Gastrocnemius medialis (tissue), 4 donors: Measurements from ENCODE around the gene LGALS4. TPM values are rescaled to one million over a fixed set of nuclear protein-coding genes. Genes with fewer than 3 reads are reported as not detected.
"Not testable (repeated sequence)": the region's sequence is repeated elsewhere in the genome, so short reads cannot be mapped to it uniquely, and the experiment has no call there.

Experiments used
- ATAC-seq, 2 donors: fragments of 150-250 bp; one replicate each; pipeline ENCODE4 v1.9.1; 2016
- DNase-seq, 2 donors: peaks; one replicate each; pipeline ENCODE4 v3.0.0-alpha.2; 2019
- H3K27ac ChIP-seq, 4 donors: fragments of 200-600 bp; sonication (generic); 1 replicate in 1 of 4; 2 replicates in 3 of 4; pipeline ENCODE4 v1.5.1; 2016 to 2018; ENCODE audit warnings: mild to moderate bottlenecking in 2 of 4, moderate library complexity in 1 of 4
- H3K27me3 ChIP-seq, 3 donors: fragments of 200-600 bp; sonication (generic) in 2 of 3; 1 replicate in 1 of 3; 2 replicates in 2 of 3; pipeline versions ENCODE4 v1.5.1 to v1.6.0; 2016 to 2019; ENCODE audit warnings: mild to moderate bottlenecking in 1 of 3, moderate library complexity in 1 of 3
- H3K36me3 ChIP-seq, 2 donors: fragments of 200-600 bp; sonication (generic) in 1 of 2; one replicate each; pipeline ENCODE4 v1.5.1; 2017 to 2018
- H3K4me1 ChIP-seq, 2 donors: fragments of 200-600 bp; sonication (generic) in 1 of 2; one replicate each; pipeline ENCODE4 v1.5.1; 2016 to 2017; ENCODE audit warnings: mild to moderate bottlenecking in 2 of 2
- H3K4me3 ChIP-seq, 4 donors: fragments of 200-600 bp; sonication (generic) in 3 of 4; 1 replicate in 1 of 4; 2 replicates in 3 of 4; pipeline ENCODE4 v1.5.1; 2016 to 2019; ENCODE audit warnings: mild to moderate bottlenecking in 2 of 4
- H3K9me3 ChIP-seq, 3 donors: fragments of 200-600 bp; sonication (generic) in 2 of 3; 1 replicate in 1 of 3; 2 replicates in 2 of 3; pipeline ENCODE4 v1.5.1; 2016 to 2019
- POLR2A ChIP-seq, 2 donors: fragments of 450-650 bp; IDR thresholded peaks; one replicate each; pipeline ENCODE4 v1.6.1; 2017; ENCODE audit warnings: antibody characterized with exemption in 2 of 2, mild to moderate bottlenecking in 2 of 2, moderate library complexity in 2 of 2
- in situ Hi-C, 4 donors: fragments of 200-750 bp; cut with MboI; loops; one replicate each; pipeline versions ENCODE4 v1.15.0 to v1.8.0; 2017; ENCODE audit warnings: low sequenced_read_pairs in 4 of 4
- intact Hi-C: fragments of 100-400 bp; cut with DNase I; formaldehyde crosslinking; loops from one replicate; pipeline ENCODE4 v1.15.1; 2023; ENCODE audit warnings: low total_unique reads
- total RNA-seq, 4 donors: library from RNA; depleted of rRNA; stranded (reverse); fragments of >200 nt; gene quantifications; one replicate each; pipeline versions ENCODE4 v1.1.0 to v1.2.3, GENCODE V29; 2016
- TF ChIP-seq, protein P1 (sequence below), 5 experiments: fragments of 450-650 bp in 3 of 5; fragments of 200-600 bp in 2 of 5; sonication (generic) in 2 of 5; IDR thresholded peaks in 4 of 5; conservative IDR thresholded peaks in 1 of 5; 1 replicate in 4 of 5; 2 replicates in 1 of 5; pipeline ENCODE4 v1.5.1; 2016 to 2019; ENCODE audit warnings: antibody characterized with exemption in 5 of 5, mild to moderate bottlenecking in 3 of 5, moderate library complexity in 3 of 5

The LGALS4 gene, protein sequence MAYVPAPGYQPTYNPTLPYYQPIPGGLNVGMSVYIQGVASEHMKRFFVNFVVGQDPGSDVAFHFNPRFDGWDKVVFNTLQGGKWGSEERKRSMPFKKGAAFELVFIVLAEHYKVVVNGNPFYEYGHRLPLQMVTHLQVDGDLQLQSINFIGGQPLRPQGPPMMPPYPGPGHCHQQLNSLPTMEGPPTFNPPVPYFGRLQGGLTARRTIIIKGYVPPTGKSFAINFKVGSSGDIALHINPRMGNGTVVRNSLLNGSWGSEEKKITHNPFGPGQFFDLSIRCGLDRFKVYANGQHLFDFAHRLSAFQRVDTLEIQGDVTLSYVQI
- total RNA-seq, result 10 to 100 TPM in 1 of 4 donors, 1 to 10 TPM in 1, under 1 TPM in 1, not detected in 1; 0.55 to 14.2 (median 1.2) TPM

DNA sequence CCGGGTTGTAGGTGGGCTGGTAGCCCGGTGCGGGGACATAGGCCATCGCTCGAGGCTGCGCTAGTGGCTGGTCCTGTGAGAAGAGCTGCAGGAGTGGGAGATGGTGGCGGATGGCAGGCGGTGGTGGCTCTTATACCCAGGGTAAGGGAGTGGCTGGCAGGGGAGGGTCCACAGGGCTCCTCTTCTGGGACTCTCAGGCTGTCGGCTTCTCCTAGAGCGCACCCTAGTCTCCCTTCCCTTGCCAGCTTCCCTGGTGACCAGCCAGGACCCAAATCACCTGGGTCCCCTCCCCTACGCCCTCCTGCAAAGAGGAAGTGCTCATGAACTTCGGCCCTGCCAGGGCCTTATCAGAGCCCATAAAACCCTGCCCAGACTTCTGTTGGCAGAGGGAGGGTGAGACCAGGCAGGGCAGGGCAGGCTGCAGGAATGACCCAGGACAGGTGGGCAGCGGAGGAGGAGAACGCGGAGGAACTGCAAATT lies at the start of gene LGALS4:
Gene LGALS4 (minus strand): TSS at position 105 of the 480 bp plus-strand sequence. CDS start 59 bp downstream, at position 46.
- ATAC-seq, result peak in 1 of 2 donors; percentile 18
- Histone ChIP-seq H3K9me3 (no peaks in the 10 kb centered on the region), H3K27ac (no peak within 1 kb of the TSS), H3K4me3 (no peak within 1 kb of the TSS), H3K36me3 (peaks cover 0 to 32% of the 10 kb centered on the region in 2 donors), H3K27me3 (no peaks in the 10 kb centered on the region), H3K4me1 (no peaks in the 10 kb centered on the region)
- in situ Hi-C loops (no loop called here), intact Hi-C loops (no loop called here)
- TF ChIP-seq, protein P1, sequence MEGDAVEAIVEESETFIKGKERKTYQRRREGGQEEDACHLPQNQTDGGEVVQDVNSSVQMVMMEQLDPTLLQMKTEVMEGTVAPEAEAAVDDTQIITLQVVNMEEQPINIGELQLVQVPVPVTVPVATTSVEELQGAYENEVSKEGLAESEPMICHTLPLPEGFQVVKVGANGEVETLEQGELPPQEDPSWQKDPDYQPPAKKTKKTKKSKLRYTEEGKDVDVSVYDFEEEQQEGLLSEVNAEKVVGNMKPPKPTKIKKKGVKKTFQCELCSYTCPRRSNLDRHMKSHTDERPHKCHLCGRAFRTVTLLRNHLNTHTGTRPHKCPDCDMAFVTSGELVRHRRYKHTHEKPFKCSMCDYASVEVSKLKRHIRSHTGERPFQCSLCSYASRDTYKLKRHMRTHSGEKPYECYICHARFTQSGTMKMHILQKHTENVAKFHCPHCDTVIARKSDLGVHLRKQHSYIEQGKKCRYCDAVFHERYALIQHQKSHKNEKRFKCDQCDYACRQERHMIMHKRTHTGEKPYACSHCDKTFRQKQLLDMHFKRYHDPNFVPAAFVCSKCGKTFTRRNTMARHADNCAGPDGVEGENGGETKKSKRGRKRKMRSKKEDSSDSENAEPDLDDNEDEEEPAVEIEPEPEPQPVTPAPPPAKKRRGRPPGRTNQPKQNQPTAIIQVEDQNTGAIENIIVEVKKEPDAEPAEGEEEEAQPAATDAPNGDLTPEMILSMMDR (IDR thresholded peaks at IDR 0.05 in 4 of 5, conservative IDR thresholded peaks at IDR 0.05 in 1 of 5), result no peak
- TF ChIP-seq POLR2A (IDR thresholded peaks at IDR 0.05), result no peak
- no peak for DNase-seq

DNA sequence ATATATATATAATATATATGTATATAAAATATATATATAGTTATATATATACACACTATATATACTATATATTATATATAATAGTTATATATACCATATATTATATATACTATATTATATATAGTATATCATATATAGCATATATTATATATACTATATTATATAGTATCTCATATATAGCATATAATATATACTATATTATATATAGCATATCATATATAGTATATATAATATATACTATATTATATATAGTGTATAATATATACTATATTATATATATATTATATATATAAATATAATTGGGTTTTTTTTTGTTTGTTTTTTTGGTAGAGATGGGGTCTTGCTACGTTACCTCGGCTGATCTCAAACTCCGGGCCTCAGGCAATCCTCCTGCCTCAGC lies 48.6 kb upstream of the LGALS4 start:
- no peaks in the 10 kb centered on the region for H3K36me3 ChIP-seq
- no peaks in the 10 kb centered on the region for H3K27me3 ChIP-seq
- no peak for TF ChIP-seq POLR2A (IDR thresholded peaks at IDR 0.05)
- TF ChIP-seq, protein P1 (IDR thresholded peaks at IDR 0.05 in 4 of 5, conservative IDR thresholded peaks at IDR 0.05 in 1 of 5), result no peak
- H3K27ac ChIP-seq, result peak overlapping the region in 1 of 4 donors; percentile 83
- DNase-seq, result no peak
- H3K9me3 ChIP-seq, result no peaks in the 10 kb centered on the region
- in situ Hi-C loops (no loop called here), intact Hi-C loops (no loop called here)
- ATAC-seq, result no peak
- peaks cover 16 to 25% of the 10 kb centered on the region in 2 donors for H3K4me1 ChIP-seq
- H3K4me3 ChIP-seq, result no peak overlapping the region

DNA sequence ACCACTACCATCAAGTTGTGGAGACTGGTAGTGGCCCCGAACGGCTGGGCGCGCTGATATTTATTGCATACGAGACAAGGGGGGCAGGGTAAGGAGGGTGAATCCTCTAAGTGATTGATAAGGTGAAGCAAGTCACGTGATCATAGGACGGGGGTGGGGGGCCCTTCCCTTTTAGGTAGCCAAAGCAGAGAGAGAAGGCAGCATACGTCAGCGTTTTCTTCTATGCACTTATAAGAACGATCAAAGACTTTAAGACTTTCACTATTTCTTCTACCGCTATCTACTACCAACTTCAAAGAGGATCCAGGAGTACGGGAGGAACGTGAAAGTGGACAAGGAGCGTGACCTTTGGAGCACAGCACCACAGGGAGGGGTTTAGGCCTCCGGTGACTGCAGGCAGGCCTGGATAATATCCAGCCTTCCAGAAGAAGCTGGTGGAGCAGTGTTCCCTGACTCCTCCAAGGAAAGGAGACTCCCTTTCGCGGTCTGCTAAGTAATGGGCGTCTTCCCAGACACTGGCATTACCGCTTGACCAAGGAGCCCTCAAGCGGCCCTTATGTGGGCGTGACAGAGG lies 47.0 kb upstream of the LGALS4 start:
- DNase-seq, in situ Hi-C loops, H3K27ac ChIP-seq, H3K4me3 ChIP-seq, ATAC-seq, H3K27me3 ChIP-seq, H3K36me3 ChIP-seq, H3K9me3 ChIP-seq, intact Hi-C loops: not testable (repeated sequence)
- peaks cover 16 to 23% of the 10 kb centered on the region in 2 donors for H3K4me1 ChIP-seq

DNA sequence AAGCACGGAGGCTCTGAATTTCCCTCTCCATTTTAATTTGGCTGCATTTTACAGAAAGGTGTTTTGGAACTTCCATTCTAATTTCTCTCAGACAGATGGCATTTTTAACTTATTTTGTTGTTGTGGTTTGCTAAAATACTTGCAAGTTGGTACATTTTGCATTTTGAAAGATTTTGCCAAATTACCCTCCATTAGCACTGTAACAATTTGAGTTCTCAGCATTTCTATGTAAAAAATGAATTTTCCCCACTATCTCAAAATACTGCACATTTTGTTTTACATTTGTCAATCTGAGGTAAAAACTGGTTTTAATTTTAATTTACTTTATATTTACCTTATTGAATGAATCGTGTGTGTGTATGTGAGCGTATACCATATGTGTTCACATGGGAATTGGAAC lies 44.1 kb upstream of the LGALS4 start:
- TF ChIP-seq, protein P1 (IDR thresholded peaks at IDR 0.05 in 4 of 5, conservative IDR thresholded peaks at IDR 0.05 in 1 of 5), result no peak
- TF ChIP-seq POLR2A (IDR thresholded peaks at IDR 0.05), result no peak
- H3K27ac ChIP-seq, result no peak overlapping the region
- no peaks in the 10 kb centered on the region for H3K36me3 ChIP-seq
- intact Hi-C loops (no loop called here), in situ Hi-C loops (no loop called here)
- H3K4me1 ChIP-seq, result peaks cover 7 to 9% of the 10 kb centered on the region in 2 donors
- H3K9me3 ChIP-seq, result no peaks in the 10 kb centered on the region
- ATAC-seq (no peak), DNase-seq (no peak)
- H3K27me3 ChIP-seq, result no peaks in the 10 kb centered on the region
- no peak overlapping the region for H3K4me3 ChIP-seq

DNA sequence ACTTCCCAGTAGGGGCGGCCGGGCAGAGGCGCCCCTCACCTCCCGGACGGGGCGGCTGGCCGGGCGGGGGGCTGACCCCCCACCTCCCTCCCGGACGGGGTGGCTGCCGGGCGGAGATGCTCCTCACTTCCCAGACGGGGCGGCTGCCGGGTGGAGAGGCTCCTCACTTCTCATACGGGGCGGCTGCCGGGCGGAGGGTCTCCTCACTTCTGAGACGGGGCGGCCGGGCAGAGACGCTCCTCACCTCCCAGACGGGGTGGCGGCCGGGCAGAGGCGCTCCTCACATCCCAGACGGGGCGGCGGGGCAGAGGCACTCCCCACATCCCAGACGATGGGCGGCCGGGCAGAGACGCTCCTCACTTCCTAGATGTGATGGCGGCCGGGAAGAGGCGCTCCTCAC lies 43.0 kb upstream of the LGALS4 start:
- ATAC-seq, H3K9me3 ChIP-seq, H3K27me3 ChIP-seq, intact Hi-C loops, H3K27ac ChIP-seq, DNase-seq, H3K4me3 ChIP-seq, in situ Hi-C loops, H3K36me3 ChIP-seq: not testable (repeated sequence)
- peaks cover 5 to 12% of the 10 kb centered on the region in 2 donors for H3K4me1 ChIP-seq

DNA sequence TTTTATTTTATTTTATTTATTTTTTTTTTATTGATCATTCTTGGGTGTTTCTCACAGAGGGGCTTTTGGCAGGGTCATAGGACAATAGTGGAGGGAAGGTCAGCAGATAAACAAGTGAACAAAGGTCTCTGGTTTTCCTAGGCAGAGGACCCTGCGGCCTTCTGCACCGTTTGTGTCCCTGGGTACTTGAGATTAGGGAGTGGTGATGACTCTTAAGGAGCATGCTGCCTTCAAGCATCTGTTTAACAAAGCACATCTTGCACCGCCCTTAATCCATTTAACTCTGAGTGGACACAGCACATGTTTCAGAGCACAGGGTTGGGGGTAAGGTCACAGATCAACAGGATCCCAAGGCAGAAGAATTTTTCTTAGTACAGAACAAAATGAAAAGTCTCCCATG lies 42.2 kb upstream of the LGALS4 start:
- intact Hi-C loops, result loop anchor here (5.0 kb wide), 1 partner anchor 557 kb away; the partner anchor contains the start of gene PLEKHG2
- ATAC-seq, result not testable (repeated sequence)

More for the DNA sequence above, 42.2 kb upstream of the LGALS4 start:
- peaks cover 5 to 12% of the 10 kb centered on the region in 2 donors for H3K4me1 ChIP-seq
- not testable (repeated sequence) for H3K4me3 ChIP-seq, H3K9me3 ChIP-seq, DNase-seq, H3K27ac ChIP-seq, H3K36me3 ChIP-seq, H3K27me3 ChIP-seq
- in situ Hi-C loops, result loop anchor here in 1 of 4 donors (5.0 kb wide), 1 partner anchor 42 kb away; the partner anchor contains the start of genes NFKBIB and SIRT2
